HG03175 (cell line): ENCODE measurements around the gene RNF126.
"Not testable (repeated sequence)": the region's sequence is repeated elsewhere in the genome, so short reads cannot be mapped to it uniquely, and the experiment has no call there.

Experiments used
- ATAC-seq: cut with Tn5 transposase; IDR thresholded peaks from one replicate; pipeline ENCODE4 v1.9.1; 2021; ENCODE audit warnings: mild to moderate bottlenecking, moderate library complexity; ENCODE audit not compliant: unreplicated experiment

The RNF126 gene

DNA sequence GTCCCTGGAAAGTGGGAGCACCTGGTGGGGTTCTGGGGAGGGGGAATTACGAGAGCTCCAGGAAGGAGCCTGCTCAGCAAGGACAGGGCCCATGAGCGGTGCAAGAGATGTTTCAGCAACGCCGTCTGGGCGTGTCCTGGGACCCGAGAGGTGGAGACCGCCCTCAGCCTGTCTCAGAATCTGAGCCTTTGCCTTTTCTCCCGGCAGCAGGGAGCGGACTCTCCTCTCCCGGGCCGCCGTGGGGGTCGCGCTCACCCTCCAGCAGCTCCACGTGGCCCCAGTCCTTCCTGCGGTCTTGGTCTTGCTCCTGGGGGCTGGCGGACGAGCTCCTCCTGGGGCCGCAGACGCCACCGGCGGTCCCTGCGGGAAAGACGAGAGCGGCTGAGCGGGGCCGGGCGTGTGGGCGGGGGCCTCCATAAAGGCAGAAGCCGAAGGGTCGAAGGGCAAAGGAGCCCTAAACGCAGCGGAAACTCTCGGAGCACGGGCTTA, 30.4 kb downstream of the RNF126 start:
- peak; percentile 5 for ATAC-seq

- ATAC-seq = no peak
Observed at GRCh38 chr19:629961-630714, 32.9 kb downstream of the RNF126 start.

DNA sequence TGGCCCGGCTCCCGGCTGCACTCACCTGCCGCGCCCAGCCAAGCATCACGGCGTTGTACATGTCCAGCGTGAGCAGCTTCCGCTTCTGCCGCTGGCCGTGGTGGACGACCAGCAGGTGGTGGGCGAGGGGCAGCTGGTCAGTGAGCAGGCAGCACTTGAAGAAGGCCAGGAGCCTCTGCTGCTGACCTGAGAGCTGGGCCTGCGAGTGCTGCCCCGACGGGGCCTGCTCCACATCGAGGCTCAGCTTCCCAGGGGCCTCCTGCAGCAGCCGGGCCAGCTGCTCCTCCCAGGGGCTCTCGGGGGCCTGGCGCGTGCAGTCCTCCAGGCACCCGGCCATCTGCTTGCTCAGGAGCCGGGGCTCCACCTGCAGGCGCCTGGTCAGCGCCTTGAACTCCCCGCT, 33.5 kb downstream of the RNF126 start:
- not testable (repeated sequence) for ATAC-seq

DNA sequence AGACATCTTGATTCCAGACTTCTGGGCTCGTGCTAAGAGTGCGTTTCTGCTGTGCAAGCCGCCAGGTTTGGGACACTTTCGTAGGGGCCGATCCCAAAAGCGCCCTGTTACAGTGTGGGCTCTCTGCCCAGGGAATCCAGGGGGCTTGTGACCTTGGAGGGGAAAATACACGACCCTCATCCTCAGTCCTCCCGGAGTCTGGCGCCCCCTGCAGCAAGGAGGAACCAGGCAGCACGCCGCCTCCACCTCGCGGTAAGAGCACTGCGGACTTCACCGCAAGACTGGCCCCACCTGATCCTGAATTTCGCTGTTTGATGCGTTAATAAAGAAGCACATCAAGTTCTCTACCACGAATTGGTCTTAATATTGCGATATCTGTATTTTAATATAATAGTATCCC, 34.8 kb downstream of the RNF126 start:
- ATAC-seq = no peak

DNA sequence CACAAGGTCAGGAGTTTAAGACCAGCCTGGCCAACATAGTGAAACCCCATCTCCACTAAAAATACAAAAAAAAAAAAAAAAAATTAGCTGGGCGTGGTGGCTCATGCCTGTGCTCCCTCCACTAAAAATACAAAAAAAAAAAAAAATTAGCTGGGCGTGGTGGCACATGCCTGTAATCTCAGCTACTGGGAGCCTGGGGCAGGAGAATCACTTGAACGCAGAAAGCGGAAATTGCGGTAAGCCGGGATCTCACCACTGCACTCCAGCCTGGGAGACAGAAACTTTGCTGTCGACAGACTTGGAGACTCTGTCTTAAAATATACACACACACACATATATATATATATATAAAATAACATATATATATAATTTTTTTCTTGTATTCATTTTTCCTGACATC, 36.4 kb downstream of the RNF126 start:
- not testable (repeated sequence) for ATAC-seq

GRCh38 chr19:625257-625656, 37.8 kb downstream of the RNF126 start:
- no peak for ATAC-seq

GRCh38 chr19:624433-625109, 38.4 kb downstream of the RNF126 start:
- ATAC-seq = no peak

DNA sequence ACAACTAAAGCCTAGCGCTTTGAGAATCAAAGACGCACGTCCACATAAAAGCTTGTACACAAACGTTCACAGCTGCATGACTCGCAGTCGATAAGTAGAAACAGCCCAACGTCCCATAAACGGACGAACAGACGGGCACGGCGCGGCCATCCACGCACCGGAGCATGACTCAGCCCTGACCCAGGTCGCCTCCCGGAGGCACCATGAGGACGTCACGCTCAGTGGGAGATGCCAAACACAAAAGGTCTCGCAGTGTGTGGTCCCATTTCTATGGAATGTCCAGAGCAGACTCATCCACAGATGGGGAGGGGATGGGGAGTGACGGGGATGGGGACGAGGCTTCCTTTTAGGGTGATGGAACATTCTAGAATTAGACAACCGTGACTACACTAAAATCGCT, 39.0 kb downstream of the RNF126 start:
- no peak for ATAC-seq

GRCh38 chr19:623175-623916, 39.7 kb downstream of the RNF126 start:
- ATAC-seq = no peak

- no peak for ATAC-seq
Observed at GRCh38 chr19:622666-623065, 40.3 kb downstream of the RNF126 start.

GRCh38 chr19:621819-622218, 41.2 kb downstream of the RNF126 start:
- no peak for ATAC-seq

- not testable (repeated sequence) for ATAC-seq
Observed at GRCh38 chr19:621191-621590, 41.8 kb downstream of the RNF126 start.

GRCh38 chr19:620166-620862, 42.7 kb downstream of the RNF126 start:
- ATAC-seq = no peak

DNA sequence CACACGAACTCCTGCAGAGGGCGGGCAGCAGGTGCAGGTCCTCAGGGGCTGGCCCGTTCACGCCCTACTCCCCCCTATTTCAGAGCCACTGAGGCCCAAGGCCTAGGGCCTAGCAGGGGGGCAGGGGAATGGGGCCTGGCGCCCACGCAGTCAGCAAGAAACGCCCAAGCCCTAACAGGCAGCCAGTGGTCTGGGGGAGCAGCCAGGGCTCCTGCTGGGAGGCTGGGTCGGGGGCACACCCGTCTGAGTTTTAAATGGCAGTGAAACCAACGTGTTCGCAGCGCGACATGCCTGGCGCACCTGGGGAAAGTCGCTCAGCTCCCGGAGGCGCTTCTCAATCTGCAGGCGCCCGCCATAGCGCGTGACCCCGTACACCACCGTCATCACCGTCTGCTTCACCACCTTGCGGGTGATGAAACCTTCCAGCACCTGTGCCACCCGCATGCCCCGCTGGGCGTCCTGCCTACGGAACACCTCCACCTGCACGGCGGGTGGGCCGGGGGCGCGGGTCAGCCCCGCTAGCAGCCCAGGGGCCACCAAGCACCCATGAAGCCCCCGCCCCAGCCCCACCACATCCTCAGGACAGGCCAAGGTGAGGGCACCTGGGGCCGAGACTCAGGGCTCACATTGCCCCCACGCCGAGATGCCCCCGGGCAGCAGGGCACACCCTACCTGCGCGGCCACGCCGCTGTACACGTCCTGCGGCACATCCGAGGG, 43.6 kb downstream of the RNF126 start:
- no peak for ATAC-seq

DNA sequence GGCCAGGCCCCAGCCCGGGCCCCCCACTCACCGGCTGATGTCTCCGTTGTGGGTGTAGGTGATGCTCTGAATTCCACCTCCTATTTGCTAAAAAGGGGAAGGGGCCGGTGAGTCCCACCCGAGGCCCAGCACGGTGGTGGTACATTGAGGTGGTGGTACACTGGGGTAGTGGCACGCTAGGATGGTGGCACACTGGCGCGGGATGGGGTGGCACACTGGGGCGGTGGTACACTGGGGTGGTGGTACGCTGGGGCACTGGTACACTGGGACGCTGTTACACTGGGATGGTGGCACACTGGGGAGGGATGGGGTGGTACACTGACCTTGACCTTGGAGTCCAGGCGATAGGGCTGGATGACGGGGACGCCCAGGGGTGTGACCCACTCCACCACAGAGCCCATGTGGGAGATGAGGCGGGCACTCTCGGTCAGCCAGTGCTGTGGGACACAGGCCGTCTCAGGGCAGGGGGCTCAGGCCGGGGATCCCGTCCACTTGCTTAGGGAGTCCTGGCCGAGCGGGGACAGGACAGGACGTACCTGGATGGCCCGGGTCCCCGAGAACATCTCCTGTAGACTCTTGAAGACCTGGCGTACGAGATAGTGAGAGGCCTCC, 44.2 kb downstream of the RNF126 start:
- no peak for ATAC-seq

GRCh38 chr19:618247-618619, 44.8 kb downstream of the RNF126 start:
- ATAC-seq = no peak

DNA sequence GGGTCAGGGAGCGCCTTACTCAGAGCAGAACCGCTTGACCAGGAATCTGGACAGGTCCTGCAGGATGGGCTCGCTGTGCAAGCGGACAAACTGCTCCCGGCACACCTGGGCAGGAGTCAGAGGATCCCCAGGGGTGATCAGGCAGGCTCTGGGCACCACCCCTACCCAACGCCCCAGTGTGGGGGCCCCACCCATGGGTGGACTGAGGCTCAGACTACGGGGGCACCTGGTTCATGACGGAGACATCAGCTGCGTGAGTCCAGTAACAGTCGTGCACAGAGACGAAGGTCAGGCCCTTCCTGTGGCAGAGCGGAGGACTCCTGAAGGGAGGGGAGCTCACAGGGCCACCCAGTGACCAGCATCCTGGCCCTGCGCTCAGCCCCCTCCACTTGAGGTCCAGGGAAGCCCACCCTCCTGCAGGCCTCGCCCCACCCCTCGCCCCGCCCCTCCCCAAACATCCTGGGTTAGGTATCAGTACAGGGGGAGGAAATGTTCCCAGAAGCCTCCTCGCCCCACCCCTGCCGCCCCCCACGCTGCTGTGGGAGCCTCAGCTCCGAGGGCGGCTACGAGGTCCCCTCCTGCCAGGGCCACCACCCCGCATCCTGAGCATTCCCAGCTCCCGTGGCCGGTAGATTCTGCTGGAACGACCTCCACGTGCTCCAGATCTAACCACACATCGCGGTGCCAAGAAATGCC, 45.3 kb downstream of the RNF126 start:
- ATAC-seq = no peak

GRCh38 chr19:616747-617526, 46.1 kb downstream of the RNF126 start:
- no peak for ATAC-seq
